ENCODE results near the gene CDC27.
"Not testable (repeated sequence)": the region's sequence is repeated elsewhere in the genome, so short reads cannot be mapped to it uniquely, and the experiment has no call there.

Gene CDC27

DNA sequence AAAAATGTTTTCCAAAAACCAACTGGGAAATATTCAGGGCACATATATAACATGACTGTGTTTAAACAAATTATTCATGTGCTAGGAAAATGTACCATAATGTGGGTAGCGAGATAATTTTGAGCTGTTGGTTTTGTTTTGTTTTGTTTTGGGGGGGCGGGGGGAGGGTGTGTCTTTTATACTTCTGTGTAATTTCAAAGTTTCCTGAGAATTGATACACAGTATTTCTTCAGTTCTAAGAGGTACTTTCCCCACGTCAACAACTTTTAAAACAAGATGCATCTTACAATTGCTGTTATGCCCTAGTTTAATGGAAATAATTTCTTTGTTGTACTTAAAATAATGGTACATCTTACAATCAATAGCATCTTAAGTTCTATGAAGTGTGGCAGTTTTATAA, 110.3 kb downstream of the CDC27 start:
- Histone ChIP-seq H3K9me3 (replicated peaks; ENCODE audit: low read length) (no peaks in the 10 kb centered on the region), H3K4me3 (ENCODE audit: low read length) (no peak overlapping the region), H3K9ac (ENCODE audit: low read depth, low read length) (no peak overlapping the region), H3K4me1 (ENCODE audit: control insufficient read depth, insufficient read depth, low read length) (no peaks in the 10 kb centered on the region), H3K4me2 (ENCODE audit: low read length) (no peak overlapping the region), H3K36me3 (ENCODE audit: insufficient read depth, low read length) (no peaks in the 10 kb centered on the region), H3K27me3 (ENCODE audit: control insufficient read depth, insufficient read depth, low read length) (no peaks in the 10 kb centered on the region)

GRCh38 chr17:47077576-47077975, 111.5 kb downstream of the CDC27 start:
- Histone ChIP-seq H3K4me3 (ENCODE audit: low read length) (no peak overlapping the region), H3K4me1 (ENCODE audit: control insufficient read depth, insufficient read depth, low read length) (no peaks in the 10 kb centered on the region), H3K36me3 (ENCODE audit: insufficient read depth, low read length) (no peaks in the 10 kb centered on the region), H3K4me2 (ENCODE audit: low read length) (no peak overlapping the region), H3K9me3 (replicated peaks; ENCODE audit: low read length) (no peaks in the 10 kb centered on the region), H3K9ac (ENCODE audit: low read depth, low read length) (no peak overlapping the region), H3K27me3 (ENCODE audit: control insufficient read depth, insufficient read depth, low read length) (no peaks in the 10 kb centered on the region)

GRCh38 chr17:47076171-47076570, 112.9 kb downstream of the CDC27 start:
- H3K9ac ChIP-seq (ENCODE audit: low read depth, low read length): no peak overlapping the region
- no peak overlapping the region for H3K4me3 ChIP-seq (ENCODE audit: low read length)

DNA sequence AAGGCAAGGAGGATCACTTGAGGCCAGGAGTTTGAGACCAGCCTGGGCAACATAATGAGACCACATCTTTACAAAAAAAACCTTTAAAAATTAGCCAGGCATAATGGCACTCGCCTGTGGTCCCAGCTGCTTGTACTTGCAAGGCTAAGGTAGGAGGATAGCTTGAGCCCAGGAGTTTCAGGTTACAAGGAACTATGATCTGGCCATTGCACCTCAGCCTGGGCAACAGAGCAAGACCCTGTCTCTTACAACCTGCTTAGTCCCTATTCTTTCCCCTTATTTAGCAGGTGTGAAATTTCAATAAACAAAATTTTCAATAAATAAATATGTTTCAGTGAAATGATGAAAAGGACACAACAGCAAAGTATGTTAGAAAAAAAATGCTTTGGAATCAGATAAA, 114.7 kb downstream of the CDC27 start:
- peaks cover 11% of the 10 kb centered on the region for H3K4me1 ChIP-seq (ENCODE audit: control insufficient read depth, insufficient read depth, low read length)

More at GRCh38 chr17:47076171-47076570, 112.9 kb downstream of the CDC27 start:
- Histone ChIP-seq H3K4me1 (ENCODE audit: control insufficient read depth, insufficient read depth, low read length) (no peaks in the 10 kb centered on the region), H3K9me3 (replicated peaks; ENCODE audit: low read length) (no peaks in the 10 kb centered on the region), H3K36me3 (ENCODE audit: insufficient read depth, low read length) (no peaks in the 10 kb centered on the region), H3K4me2 (ENCODE audit: low read length) (no peak overlapping the region), H3K27me3 (ENCODE audit: control insufficient read depth, insufficient read depth, low read length) (no peaks in the 10 kb centered on the region)

GRCh38 chr17:47073629-47074028, 115.5 kb downstream of the CDC27 start:
- not testable (repeated sequence) for H3K27me3 ChIP-seq (ENCODE audit: control insufficient read depth, insufficient read depth, low read length); H3K4me2 ChIP-seq (ENCODE audit: low read length); H3K4me3 ChIP-seq (ENCODE audit: low read length); H3K36me3 ChIP-seq (ENCODE audit: insufficient read depth, low read length); H3K9me3 ChIP-seq (replicated peaks; ENCODE audit: low read length); H3K9ac ChIP-seq (ENCODE audit: low read depth, low read length)
- peaks cover 11% of the 10 kb centered on the region for H3K4me1 ChIP-seq (ENCODE audit: control insufficient read depth, insufficient read depth, low read length)

More for the DNA sequence above, 114.7 kb downstream of the CDC27 start:
- H3K4me2 ChIP-seq (ENCODE audit: low read length); H3K9ac ChIP-seq (ENCODE audit: low read depth, low read length); H3K36me3 ChIP-seq (ENCODE audit: insufficient read depth, low read length); H3K9me3 ChIP-seq (replicated peaks; ENCODE audit: low read length); H3K4me3 ChIP-seq (ENCODE audit: low read length); H3K27me3 ChIP-seq (ENCODE audit: control insufficient read depth, insufficient read depth, low read length): not testable (repeated sequence)

DNA sequence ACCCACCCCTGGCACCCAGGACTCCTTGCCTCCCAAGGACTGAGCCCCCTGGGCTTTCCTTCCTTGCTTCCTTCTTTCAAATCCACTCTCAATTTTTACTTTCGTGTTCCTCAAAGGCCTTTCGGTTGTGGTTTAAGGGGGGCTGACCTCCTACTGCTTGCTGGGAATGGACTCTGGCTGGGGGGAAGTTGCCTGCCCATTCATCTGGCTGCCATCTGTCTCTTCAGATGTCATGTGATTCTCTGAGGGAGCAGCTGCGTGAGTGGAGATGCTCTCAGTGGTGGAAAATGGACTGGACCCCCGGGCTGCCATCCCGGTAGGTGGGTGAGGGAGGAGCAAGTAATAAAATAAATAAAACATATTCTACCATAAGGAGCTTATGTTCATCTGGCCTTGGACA, 116.2 kb downstream of the CDC27 start:
- H3K9me3 ChIP-seq (replicated peaks; ENCODE audit: low read length): no peaks in the 10 kb centered on the region
- no peak overlapping the region for H3K4me2 ChIP-seq (ENCODE audit: low read length)

GRCh38 chr17:47071171-47071570, 117.9 kb downstream of the CDC27 start:
- H3K27me3 ChIP-seq (ENCODE audit: control insufficient read depth, insufficient read depth, low read length); H3K4me3 ChIP-seq (ENCODE audit: low read length); H3K36me3 ChIP-seq (ENCODE audit: insufficient read depth, low read length); H3K4me2 ChIP-seq (ENCODE audit: low read length); H3K9ac ChIP-seq (ENCODE audit: low read depth, low read length); H3K9me3 ChIP-seq (replicated peaks; ENCODE audit: low read length): not testable (repeated sequence)
- peaks cover 17% of the 10 kb centered on the region for H3K4me1 ChIP-seq (ENCODE audit: control insufficient read depth, insufficient read depth, low read length)

More for the DNA sequence above, 116.2 kb downstream of the CDC27 start:
- Histone ChIP-seq H3K4me3 (ENCODE audit: low read length) (no peak overlapping the region), H3K4me1 (ENCODE audit: control insufficient read depth, insufficient read depth, low read length) (peaks cover 11% of the 10 kb centered on the region), H3K36me3 (ENCODE audit: insufficient read depth, low read length) (no peaks in the 10 kb centered on the region), H3K27me3 (ENCODE audit: control insufficient read depth, insufficient read depth, low read length) (no peaks in the 10 kb centered on the region), H3K9ac (ENCODE audit: low read depth, low read length) (no peak overlapping the region)

DNA sequence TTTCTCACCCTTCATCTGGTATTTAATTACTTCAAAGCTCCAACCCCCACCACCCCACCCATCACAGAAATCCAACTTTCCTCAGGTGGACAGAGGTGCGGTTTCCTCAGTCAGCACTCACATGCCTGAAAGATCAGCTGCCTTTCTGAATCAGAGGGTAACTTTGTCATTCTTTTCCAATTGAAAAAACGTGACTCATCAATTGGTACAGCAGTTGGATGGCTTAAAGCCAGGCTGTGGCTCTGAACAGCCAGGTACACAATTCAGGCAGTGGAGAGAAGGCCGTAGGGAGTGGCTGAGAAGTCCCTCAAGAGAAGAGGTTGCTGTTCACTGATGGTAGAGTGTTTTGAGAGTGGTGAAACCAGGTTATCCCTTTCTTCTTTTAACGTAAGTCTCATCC, 118.8 kb downstream of the CDC27 start:
- H3K36me3 ChIP-seq (ENCODE audit: insufficient read depth, low read length); H3K27me3 ChIP-seq (ENCODE audit: control insufficient read depth, insufficient read depth, low read length); H3K9ac ChIP-seq (ENCODE audit: low read depth, low read length); H3K4me3 ChIP-seq (ENCODE audit: low read length); H3K4me2 ChIP-seq (ENCODE audit: low read length); H3K9me3 ChIP-seq (replicated peaks; ENCODE audit: low read length): not testable (repeated sequence)
- peaks cover 17% of the 10 kb centered on the region for H3K4me1 ChIP-seq (ENCODE audit: control insufficient read depth, insufficient read depth, low read length)

Data from skeletal muscle satellite cell (primary cell).